Uterus (tissue), 2 donors: ENCODE data around the gene TMEM201.

Experiments used
- CTCF ChIP-seq, 4 experiments: fragments of 200-600 bp in 2 of 4; fragments of 450-650 bp in 2 of 4; sonication (generic) in 2 of 4; IDR thresholded peaks; one replicate each; pipeline ENCODE4 v1.5.1; 2016 to 2019; ENCODE audit warnings: antibody characterized with exemption in 4 of 4, mild to moderate bottlenecking in 2 of 4, moderate library complexity in 1 of 4
- POLR2A ChIP-seq, 2 donors: fragments of 450-650 bp; IDR thresholded peaks; one replicate each; pipeline ENCODE4 v1.6.1; 2016; ENCODE audit warnings: antibody characterized with exemption in 2 of 2, mild to moderate bottlenecking in 1 of 2, moderate library complexity in 1 of 2

GRCh38 chr1:9607352-9607751, 18.6 kb downstream of the TMEM201 start:
- TF ChIP-seq POLR2A (IDR thresholded peaks at IDR 0.05): no peak
- no peak for TF ChIP-seq CTCF (IDR thresholded peaks at IDR 0.05)
